Erythroblast (primary cell): Measurements from ENCODE around the gene NCAPG2.

Source experiments
- GATA1 ChIP-seq: IDR thresholded peaks from 2 replicates; pipeline ENCODE4 v1.6.1; 2011; ENCODE audit warnings: low read depth, mild to moderate bottlenecking, control low read depth, low read length, moderate library complexity
- POLR2A ChIP-seq: IDR thresholded peaks from 2 replicates; pipeline ENCODE4 v1.6.1; 2011; ENCODE audit warnings: mild to moderate bottlenecking, low read length

DNA sequence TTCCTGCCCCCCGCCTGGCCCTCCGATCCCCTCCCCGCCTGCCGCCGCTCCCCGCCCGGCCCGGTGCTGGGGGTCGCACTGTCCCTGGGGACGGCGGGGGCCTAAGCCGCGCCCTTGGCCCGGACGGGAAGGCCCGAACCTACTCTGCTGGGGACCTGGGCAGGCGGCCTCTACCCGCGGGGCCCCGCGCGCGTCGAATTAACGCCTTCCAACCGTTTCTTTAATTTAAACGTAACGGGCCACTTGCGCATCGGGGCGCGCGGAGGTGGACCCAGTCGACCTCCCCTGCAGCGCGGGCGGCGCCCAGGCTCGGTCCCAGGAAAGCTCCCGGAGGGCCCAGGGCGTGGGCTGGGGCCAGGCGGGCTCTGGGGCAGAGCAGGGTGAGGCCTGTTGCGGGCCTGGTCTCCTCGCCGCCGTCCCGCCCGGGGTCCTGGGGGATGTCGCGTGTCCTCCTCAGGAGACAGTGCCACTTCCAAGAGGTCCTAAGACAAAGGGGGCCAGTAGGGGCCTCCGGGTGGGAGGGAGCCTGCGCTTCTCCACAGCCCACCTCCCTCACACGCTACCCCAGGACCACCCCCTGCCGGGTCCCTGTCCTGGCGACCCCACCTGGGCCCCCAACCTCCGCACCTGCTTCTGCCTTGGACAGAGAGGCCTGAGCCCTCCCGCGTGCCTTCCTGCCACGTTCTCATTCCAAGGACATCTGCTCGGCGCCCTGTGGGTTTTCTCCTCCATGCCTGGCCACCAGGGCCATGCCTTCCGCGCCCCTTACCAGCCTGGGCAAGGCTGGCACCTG lies 116.3 kb downstream of the NCAPG2 start:
- TF ChIP-seq POLR2A = no peak
- no peak for TF ChIP-seq GATA1
